SHP77 (cell line): Measurements from ENCODE around the gene KRTAP5-7.
"Not testable (repeated sequence)": the region's sequence is repeated elsewhere in the genome, so short reads cannot be mapped to it uniquely, and the experiment has no call there.

Source experiments
- DNase-seq, 2 experiments: peaks; one replicate each; lab custom pipeline; 2025; lab: John Stamatoyannopoulos, UW

KRTAP5-7 gene

GRCh38 chr11:71526796-71527575 is at the start of gene KRTAP5-7:
KRTAP5-7 (plus strand) TSS chr11:71527267; CDS start chr11:71527301, 34 bp downstream.
- not testable (repeated sequence) for DNase-seq

GRCh38 chr11:71477641-71478527 is 49.2 kb upstream of the KRTAP5-7 start:
- no peak for DNase-seq

- no peak for DNase-seq
Measured at GRCh38 chr11:71478528-71478840, 48.6 kb upstream of the KRTAP5-7 start.

GRCh38 chr11:71481101-71481960 is 45.7 kb upstream of the KRTAP5-7 start:
- DNase-seq, result no peak

- no peak for DNase-seq
Measured at GRCh38 chr11:71482216-71482615, 44.9 kb upstream of the KRTAP5-7 start.

GRCh38 chr11:71482746-71483364 is 44.2 kb upstream of the KRTAP5-7 start:
- DNase-seq, result no peak

- no peak for DNase-seq
Measured at GRCh38 chr11:71483692-71484091, 43.4 kb upstream of the KRTAP5-7 start.

- no peak for DNase-seq
Measured at GRCh38 chr11:71484248-71485062, 42.6 kb upstream of the KRTAP5-7 start.

- no peak for DNase-seq
Measured at GRCh38 chr11:71485063-71485399, 42.0 kb upstream of the KRTAP5-7 start.

- no peak for DNase-seq
Measured at GRCh38 chr11:71485466-71485865, 41.6 kb upstream of the KRTAP5-7 start.

GRCh38 chr11:71486320-71486719 is 40.7 kb upstream of the KRTAP5-7 start:
- no peak for DNase-seq

GRCh38 chr11:71488681-71489270 is 38.3 kb upstream of the KRTAP5-7 start:
- DNase-seq, result no peak

GRCh38 chr11:71489311-71490043 is 37.6 kb upstream of the KRTAP5-7 start:
- DNase-seq, result no peak

- no peak for DNase-seq
Measured at GRCh38 chr11:71490044-71490730, 36.9 kb upstream of the KRTAP5-7 start.

- DNase-seq, result no peak
Measured at GRCh38 chr11:71490731-71491390, 36.2 kb upstream of the KRTAP5-7 start.

- no peak for DNase-seq
Measured at GRCh38 chr11:71491531-71491930, 35.5 kb upstream of the KRTAP5-7 start.

GRCh38 chr11:71491940-71492339 is 35.1 kb upstream of the KRTAP5-7 start:
- no peak for DNase-seq

GRCh38 chr11:71495286-71496230 is 31.5 kb upstream of the KRTAP5-7 start:
- DNase-seq, result no peak
